NCI-H187 (cell line): ENCODE measurements around the gene SKA1.
"Not testable (repeated sequence)": the region's sequence is repeated elsewhere in the genome, so short reads cannot be mapped to it uniquely, and the experiment has no call there.

ENCODE experiments used
- DNase-seq, 2 experiments: peaks; one replicate each; lab custom pipeline; 2025; lab: John Stamatoyannopoulos, UW

Gene SKA1

DNA sequence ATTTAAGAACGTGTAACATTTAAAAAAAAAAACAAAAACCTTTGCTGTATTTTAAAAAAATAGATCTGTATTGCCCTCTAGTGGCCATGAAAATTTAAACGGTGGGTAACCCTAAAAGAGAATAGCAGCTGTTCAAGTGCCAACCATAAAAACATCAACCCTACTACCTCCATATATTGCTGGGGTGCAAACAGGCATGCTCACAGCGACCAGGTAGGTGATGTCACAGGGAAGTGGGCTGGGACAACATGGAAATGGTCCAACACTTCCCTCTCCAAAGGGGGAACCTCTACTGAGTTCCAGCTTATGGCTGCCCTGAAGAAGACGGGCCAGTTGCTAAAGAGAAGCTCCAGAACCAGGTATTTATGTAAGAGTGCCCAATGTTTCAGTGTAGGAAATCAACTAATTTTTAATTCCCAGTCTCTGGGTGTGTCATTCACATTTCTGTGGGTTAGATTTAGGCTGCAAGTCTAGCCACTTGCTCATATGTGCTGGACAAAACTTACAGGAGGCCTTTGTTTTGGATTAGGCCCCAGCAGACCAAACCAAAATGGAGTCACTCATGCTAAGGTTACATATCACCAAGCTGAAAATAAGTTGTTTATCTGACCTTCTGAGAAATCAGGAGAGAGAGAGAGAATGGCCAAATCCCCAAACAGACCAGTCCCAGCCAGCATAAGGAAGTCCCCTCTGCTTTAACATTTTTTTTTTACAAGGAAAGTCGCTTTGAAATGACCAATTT is 54.5 kb downstream of the SKA1 start:
- DNase-seq, result peak in 1 of 2 experiments; percentile 8

DNA sequence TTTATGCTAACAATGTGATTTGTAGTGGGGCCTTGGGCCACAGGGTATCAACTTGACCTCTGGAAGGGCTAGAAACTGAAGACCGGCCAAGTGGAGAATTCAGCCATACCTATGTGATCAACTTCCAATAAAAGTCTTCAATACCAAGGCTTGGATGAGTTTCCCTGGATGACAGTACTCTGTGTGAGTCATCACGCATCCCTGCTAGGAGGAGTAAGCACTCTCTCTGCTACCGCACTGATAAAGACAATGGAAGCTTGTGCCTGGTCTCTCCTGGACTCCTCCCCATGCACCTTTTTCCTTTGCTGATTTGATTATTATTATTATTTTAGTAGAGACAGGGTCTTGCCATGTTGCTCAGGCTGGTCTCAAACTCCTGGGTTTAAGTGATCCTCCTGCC is 58.1 kb downstream of the SKA1 start:
- DNase-seq, result no peak

DNA sequence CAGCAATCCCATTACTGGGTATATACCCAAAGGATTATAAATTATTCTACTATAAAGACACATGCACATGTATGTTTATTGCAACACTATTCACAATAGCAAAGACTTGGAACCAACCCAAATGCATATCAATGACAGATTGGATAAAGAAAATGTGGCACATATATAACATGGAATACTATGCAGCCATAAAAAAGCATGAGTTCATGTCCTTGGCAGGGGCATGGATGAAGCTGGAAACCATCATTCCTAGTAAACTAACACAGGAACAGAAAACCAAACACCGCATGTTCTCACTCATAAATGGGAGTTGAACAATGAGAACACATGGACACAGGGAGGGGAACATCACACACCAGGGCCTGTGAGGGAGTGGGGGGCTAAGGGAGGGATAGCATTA is 61.9 kb downstream of the SKA1 start:
- not testable (repeated sequence) for DNase-seq

DNA sequence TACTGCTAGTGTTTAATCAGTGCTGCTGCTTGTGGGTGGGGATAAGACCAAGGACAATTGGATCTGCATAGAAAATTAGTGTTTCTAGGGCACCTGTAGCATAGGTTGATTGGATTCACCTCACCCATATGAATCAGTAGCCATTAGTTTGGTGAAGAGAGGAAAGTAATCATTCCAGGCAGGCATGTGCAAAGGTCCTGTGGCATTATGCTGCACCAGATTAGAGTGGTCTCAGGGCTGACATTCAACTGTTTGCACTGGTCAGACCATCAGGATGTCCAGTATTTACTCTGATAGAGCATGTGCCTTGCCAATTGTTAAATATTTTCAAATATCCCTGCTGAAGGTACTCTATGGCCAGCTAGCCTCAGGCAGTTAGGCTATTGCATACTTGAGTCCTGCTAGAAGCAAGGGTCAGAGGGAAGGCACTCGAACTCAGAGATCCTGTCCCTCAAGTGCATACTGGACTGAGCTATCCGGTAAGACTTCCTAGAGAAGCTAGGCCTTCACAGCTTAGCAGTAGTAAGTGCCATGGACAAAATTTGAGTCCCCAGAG is 64.7 kb downstream of the SKA1 start:
- no peak for DNase-seq

DNA sequence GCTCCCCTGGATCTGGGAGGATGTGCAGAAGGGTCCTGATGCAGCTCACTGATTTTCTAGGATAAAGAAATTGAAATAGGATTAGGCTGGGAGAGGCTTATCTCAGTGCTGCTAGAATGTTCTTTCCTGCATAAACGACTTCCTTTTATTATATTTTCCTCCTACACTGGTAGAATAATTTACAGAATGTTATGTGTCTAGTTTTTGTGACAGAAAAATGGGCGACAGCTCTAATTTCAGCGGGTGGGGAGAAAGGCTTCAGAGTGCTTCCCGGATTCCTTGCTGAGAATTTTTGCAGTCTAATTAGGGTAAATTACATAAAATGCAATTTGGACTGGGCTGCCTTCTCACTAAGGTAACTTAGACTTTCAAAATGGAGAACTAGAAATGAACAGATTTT is 66.2 kb downstream of the SKA1 start:
- DNase-seq, result no peak

DNA sequence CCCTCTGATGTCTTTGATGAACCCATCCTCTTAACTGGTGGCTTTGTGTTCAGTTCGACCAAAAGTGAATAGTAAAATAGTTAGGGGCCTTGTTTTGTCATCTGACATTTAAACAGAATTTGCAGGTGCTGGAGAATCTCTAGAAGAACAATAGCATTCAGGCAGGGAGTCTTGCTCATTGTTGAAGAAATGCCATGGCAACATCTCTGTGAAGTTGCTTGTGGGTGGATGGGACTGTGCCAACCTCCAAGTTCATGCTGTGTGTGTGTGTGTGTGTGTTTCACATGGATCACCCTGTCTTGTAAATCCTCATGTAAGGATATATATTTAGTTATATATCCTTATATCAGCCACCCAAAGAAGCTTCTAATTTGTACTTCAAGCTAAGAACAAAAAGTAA is 66.7 kb downstream of the SKA1 start:
- DNase-seq, result no peak
